HL-60 (cell line): ENCODE measurements around the gene SYTL3.

Experiments used
- DNase-seq, 2 experiments: peaks; one replicate each; pipeline ENCODE4 v3.0.0-alpha.2; 2010 to 2020; ENCODE audit warnings: low read depth in 1 of 2, low spot score in 1 of 2
- H3K27ac ChIP-seq: fragments of 250-450 bp; sonication (Bioruptor Pico); replicated peaks from 2 replicates; pipeline ENCODE4 v1.5.1; 2020; ENCODE audit warnings: mild to moderate bottlenecking, moderate library complexity
- H3K27me3 ChIP-seq: fragments of 250-450 bp; sonication (Bioruptor Pico); 2 replicates; pipeline ENCODE4 v1.5.1; 2021; ENCODE audit warnings: mild to moderate bottlenecking, moderate library complexity; ENCODE audit not compliant: insufficient read depth, poor library complexity, severe bottlenecking
- H3K4me3 ChIP-seq: replicated peaks from 2 replicates; pipeline ENCODE4 v1.5.1; 2011; ENCODE audit warnings: mild to moderate bottlenecking, control low read depth, low read length; ENCODE audit not compliant: insufficient read depth
- CTCF ChIP-seq: IDR thresholded peaks from one replicate; pipeline ENCODE4 v1.5.1; 2011; ENCODE audit warnings: low read length, control low read depth, inconsistent platforms; ENCODE audit not compliant: insufficient read depth
- GABPA ChIP-seq: IDR thresholded peaks from 2 replicates; pipeline ENCODE4 v1.6.1; 2012; ENCODE audit warnings: low read depth
- POLR2AphosphoS5 ChIP-seq: IDR thresholded peaks from 2 replicates; pipeline ENCODE4 v1.6.1; 2012; ENCODE audit warnings: low read depth
- REST ChIP-seq: IDR thresholded peaks from 2 replicates; pipeline ENCODE4 v1.6.1; 2012; ENCODE audit warnings: low read depth; ENCODE audit not compliant: insufficient replicate concordance
- SPI1 ChIP-seq: IDR thresholded peaks from 2 replicates; pipeline ENCODE4 v1.6.1; 2012; ENCODE audit warnings: low read depth, mild to moderate bottlenecking, borderline replicate concordance

The SYTL3 gene

GRCh38 chr6:158769234-158769770 is 119.4 kb downstream of the SYTL3 start:
- Histone ChIP-seq H3K27ac (no peak overlapping the region), H3K27me3 (no peaks in the 10 kb centered on the region), H3K4me3 (no peak overlapping the region)
- no peak for TF ChIP-seq GABPA
- TF ChIP-seq CTCF: no peak
- TF ChIP-seq REST: no peak
- no peak for TF ChIP-seq SPI1
- no peak for TF ChIP-seq POLR2AphosphoS5
- DNase-seq: no peak

- no peak overlapping the region for H3K27ac ChIP-seq
- TF ChIP-seq GABPA: no peak
- TF ChIP-seq CTCF: no peak
- TF ChIP-seq POLR2AphosphoS5: no peak
- no peak for TF ChIP-seq REST
- TF ChIP-seq SPI1: no peak
- DNase-seq: no peak
- no peaks in the 10 kb centered on the region for H3K27me3 ChIP-seq
- no peak overlapping the region for H3K4me3 ChIP-seq
These were observed 120.0 kb downstream of the SYTL3 start for GRCh38 chr6:158769771-158770432.

- no peaks in the 10 kb centered on the region for H3K27me3 ChIP-seq
- no peak for DNase-seq
- no peak for TF ChIP-seq REST
- TF ChIP-seq SPI1: no peak
- TF ChIP-seq POLR2AphosphoS5: no peak
- no peak for TF ChIP-seq GABPA
- no peak for TF ChIP-seq CTCF
- no peak overlapping the region for H3K27ac ChIP-seq
- no peak overlapping the region for H3K4me3 ChIP-seq
These were observed 120.9 kb downstream of the SYTL3 start for GRCh38 chr6:158770533-158771330.
